Stimulated activated CD8-positive, alpha-beta memory T cell treated with anti-CD3 and anti-CD28 coated beads, Interleukin-4, amount 100 ng/mL, for 4 hours (primary cell): ENCODE results near the gene RNF133.

ENCODE experiments used
- DNase-seq, 2 donors: peaks; one replicate each; pipeline ENCODE4 v3.0.0-alpha.2; 2020; ENCODE audit warnings: low read depth in 2 of 2, low spot score in 1 of 2

Gene RNF133, protein sequence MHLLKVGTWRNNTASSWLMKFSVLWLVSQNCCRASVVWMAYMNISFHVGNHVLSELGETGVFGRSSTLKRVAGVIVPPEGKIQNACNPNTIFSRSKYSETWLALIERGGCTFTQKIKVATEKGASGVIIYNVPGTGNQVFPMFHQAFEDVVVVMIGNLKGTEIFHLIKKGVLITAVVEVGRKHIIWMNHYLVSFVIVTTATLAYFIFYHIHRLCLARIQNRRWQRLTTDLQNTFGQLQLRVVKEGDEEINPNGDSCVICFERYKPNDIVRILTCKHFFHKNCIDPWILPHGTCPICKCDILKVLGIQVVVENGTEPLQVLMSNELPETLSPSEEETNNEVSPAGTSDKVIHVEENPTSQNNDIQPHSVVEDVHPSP

DNA sequence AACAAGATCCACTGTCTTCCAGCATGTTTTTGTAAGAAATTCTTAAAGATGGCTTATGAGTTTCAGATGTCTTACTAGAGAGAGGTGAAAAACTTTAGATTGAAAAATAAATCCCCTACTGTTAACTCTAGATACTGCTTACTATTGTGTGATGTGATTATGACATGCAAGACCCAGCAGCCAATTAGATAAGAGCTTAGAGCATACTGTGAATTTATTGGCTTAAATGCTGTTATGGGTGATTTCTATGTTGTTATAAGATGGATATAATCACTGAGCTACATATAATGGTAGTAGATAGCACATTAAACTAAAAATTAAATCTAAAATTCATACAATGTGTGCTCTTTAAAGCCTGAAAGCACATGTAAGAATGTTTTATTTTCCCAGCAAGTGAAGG is at the start of gene RNF133:
Gene RNF133 (minus strand): TSS at position 101 of the 400 bp plus-strand sequence. CDS start 199 bp downstream, outside the sequence.
- DNase-seq, result no peak

DNA sequence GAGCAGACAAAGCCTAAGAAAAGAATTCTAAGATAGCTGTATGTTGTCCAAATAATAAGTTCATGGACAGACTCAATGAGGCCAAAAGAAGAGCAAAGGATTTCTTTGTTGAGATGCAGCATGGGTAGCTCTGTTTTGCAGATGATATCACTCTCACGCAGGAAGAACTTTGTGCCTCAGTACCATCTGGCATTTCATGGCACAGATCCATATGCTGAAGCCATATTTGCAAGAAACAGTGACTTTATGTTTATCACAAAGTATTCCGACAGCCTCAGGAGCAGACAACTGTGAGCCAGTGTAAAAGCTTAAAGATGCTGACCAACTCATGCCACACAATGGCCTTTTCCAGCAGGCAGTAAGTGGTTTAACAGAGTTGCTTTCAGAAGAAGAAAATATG is 49.3 kb upstream of the RNF133 start:
- no peak for DNase-seq

DNA sequence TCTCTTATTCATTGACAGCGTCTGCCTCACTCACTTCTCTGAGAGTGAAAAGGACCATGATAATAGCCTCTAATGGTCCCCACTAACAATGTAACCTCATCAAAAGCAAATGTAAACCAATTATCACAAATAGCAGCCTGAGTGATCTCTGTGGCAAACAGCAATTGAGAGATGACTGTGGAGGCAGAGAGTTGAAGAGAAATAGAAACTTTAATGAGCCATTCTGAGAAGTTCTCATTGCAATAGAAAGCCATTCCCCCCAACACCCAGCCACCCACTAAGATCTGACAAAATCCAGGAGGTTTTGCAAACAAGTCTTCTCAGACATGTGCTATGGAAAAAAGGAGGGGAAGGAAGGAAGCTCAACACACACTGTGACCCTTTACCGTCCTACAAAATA is 48.0 kb upstream of the RNF133 start:
- no peak for DNase-seq

DNA sequence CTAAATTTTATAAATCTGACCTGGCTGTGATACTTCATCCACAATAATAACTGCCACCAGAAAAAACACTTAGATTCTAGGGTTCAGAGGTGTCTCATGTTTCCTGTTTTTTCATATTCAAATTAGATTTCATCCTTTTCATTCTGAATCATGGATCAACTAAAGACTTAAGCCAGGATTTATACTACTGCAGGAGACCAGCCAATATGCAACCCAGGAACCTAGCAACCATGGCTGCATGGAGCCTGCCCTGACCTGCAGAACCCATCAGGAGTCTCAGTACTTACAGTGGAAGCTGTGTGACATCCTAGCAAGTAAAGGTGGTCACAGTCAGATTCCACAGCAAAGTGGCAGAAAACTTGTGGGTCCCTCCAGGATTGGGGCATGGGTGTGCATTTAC is 44.3 kb upstream of the RNF133 start:
- DNase-seq, result no peak

DNA sequence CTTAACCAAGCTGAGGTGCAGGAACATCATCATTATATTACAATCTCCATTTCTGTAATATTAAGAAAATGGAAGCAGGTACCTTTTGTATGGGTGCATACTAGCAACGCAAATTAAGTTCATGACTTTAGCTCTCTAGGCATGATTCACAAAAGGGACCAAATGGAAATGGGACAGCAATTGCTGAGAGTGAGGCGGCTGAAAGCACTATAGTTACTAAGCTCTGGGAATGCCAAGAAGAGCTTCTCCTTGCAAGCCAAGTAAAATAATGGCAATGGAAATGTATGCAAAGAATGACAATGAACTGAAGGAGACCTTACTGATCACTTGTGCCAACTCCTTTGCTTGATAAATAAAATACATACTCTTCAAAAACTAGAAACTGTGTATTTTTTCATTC is 40.0 kb upstream of the RNF133 start:
- no peak for DNase-seq

DNA sequence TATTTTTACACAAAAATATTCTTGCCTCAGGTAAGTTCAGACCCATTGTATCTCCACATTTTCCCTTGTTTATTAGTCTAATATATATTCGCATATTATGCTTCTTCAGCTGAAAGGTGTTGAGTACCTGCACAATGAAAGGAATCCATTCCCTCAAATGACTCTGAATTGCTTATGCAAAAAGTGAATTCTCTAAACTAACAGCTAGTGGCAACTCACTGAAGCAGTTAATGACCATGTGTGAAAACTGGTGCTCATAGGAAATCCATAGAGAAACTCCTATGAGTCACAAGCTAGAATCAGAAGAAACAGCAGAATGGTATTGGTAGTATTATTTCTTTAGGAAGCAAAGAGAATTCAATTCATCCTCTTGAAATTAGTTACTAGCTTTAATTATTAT is 37.3 kb upstream of the RNF133 start:
- no peak for DNase-seq

DNA sequence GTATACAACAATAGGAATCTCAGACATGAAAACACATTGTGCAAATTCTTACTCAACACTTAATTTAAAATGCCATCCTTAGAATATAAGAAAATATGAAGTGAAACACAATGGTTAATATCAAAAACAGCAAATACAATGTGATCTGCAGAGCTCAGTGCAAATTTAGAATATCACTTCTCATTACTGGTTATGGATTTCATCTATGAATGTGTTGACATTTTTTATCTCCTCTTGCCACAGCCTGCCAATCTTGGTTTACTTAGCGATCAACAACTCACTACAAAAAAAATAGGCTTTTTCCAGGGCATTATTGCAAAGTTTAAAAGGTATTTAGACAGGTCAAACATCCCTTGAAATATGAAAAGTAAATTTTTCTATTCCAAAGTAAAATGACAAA is 28.8 kb upstream of the RNF133 start:
- DNase-seq, result no peak

DNA sequence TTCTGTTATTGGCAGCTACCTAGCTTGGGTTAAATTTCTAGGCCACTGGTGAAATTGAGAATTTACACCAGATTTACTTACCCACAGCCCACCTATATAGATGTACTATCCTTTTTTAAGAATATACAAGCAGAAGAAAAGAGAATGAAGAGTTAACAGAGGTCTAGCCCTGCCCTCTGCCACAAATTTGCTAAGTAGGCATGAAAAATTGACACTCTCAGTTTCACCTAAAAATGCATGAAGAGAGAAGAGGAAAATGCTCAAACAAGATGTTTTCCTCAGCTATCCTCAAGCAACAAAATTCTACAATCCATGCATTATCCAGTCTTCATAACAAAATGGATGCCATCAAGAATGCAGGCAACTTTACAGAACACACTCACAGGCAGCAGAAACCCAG is 28.4 kb upstream of the RNF133 start:
- DNase-seq, result no peak

DNA sequence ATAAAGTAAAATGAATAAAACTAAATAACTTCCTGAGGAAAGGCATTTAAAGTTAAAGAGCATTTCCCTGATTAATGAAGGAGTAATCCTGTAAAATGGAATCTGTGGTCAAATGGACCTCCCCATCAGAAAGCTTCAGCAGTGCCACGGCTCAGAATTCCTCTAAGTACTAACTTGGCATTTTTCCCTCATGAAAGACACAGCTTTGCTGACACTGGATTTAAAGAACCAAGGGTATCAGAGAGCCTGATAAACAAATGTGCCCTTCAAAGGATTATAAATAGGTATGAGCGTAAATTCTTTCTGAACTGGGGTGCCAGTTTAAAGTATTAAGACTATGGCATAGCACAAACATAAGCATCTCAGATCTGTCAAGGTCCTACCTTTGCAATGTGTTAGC is 28.0 kb upstream of the RNF133 start:
- DNase-seq, result no peak

DNA sequence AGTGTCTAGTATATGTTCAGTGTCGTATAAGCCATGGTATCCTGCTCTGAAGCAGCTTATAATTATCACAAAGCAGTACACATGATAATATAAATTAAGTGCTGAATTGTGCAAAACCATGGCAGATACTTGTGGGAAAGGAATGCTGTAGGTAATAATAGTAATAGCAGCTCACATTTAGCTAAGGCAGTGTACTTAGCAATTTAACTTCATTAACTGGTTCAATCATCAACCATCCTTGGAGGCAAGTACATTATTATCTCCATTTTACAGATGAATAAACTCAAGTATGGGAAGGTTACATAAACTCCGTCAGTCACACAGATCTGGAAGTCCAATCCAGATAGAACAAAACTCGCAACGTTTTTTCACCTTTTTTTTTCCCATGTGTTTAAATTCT is 25.4 kb upstream of the RNF133 start:
- DNase-seq, result no peak

DNA sequence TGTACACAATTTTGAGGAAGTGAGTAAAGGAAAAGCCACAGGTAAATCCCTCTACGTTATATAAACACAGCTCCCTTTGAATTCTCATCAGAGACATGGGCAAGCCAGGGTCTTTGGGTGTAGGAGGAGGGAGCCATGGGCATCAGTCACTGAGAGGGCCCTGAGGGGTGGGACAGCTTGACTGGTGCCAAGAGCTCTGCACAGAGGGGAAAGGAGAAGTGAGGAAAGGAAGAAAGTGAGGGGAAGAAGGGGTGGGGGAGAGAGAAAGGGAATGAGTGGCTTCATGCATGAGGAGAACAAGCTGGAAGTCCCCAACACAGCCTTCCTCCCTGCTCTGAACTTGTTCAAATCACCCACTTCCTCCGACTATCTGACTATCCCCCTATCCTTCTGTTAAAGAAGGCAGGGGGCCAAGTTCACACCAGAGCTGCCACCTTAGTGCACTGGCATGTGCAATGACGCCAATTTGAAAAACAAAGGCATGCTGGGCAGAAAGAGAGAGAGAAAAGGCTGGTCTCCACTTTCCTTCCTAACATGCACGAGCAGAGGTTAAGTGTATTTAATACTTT is 20.2 kb upstream of the RNF133 start:
- DNase-seq, result no peak

DNA sequence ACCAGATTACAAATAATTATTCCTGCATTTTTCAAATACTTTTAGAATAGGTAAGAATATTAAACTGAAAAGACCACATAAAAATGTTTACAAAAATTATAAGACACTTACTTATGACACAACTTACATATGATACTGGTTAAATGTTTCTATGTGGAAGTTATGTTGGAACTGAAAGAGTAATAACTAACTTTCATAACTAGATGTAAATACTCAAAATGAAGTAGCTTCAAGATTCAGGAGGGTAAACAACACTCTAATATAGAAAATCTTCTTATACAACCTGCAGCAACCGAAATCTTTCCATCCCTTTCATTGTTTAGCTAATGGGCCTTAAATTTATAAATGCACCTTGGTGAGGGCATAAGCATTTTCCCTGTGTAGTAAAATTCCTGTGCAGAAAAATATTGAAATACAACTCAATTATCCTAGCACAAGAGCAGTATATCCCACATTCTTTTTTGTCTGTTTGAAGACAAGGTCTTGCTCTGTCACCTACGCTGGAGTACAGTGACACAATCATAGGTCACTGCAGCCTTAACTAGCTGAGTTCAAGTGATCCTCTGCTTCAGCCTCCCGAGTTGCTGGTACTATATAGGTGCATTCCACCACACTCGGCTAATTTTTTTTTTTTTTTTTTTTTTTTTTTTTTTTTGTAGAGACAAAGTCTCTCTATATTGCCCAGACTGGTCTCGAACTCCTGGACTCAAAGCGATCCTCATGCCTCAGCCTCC is 18.6 kb upstream of the RNF133 start:
- no peak for DNase-seq

DNA sequence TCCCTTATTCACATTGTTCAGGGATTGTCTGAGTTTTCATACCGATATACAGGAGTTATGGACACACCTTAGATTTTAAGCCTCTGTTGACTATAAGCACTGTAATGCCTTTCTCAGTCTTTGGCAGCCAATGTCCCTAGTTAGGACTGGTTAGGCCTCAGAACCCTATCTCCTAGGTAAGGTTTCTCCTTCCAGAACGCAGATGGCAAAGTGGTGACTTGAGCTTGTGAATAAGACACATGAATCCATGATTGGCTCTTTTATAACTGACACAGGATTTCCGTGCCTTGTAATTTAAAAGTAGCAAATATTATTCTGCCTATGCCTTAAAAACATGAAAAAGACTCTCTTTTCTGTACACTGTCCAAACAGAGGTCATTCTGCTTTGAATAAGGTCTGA is 16.3 kb upstream of the RNF133 start:
- no peak for DNase-seq

DNA sequence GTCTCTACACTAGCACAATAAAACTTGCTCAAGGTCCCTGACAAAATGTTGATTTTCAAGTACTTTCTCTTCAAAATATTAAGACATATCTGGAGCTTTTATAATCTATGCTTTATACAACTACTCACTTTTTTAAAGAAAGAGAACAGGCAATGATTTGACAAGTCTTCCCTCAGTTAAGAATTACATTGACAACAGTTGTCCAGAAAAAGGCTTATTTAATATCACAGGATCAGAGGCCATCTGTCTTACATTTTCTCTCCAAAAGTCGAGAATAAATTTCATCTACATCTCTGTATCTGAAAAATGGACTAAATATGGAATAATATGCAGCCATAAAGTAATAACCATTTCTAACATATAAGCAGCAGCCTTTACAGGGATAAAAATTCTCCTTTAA is 12.0 kb upstream of the RNF133 start:
- no peak for DNase-seq

DNA sequence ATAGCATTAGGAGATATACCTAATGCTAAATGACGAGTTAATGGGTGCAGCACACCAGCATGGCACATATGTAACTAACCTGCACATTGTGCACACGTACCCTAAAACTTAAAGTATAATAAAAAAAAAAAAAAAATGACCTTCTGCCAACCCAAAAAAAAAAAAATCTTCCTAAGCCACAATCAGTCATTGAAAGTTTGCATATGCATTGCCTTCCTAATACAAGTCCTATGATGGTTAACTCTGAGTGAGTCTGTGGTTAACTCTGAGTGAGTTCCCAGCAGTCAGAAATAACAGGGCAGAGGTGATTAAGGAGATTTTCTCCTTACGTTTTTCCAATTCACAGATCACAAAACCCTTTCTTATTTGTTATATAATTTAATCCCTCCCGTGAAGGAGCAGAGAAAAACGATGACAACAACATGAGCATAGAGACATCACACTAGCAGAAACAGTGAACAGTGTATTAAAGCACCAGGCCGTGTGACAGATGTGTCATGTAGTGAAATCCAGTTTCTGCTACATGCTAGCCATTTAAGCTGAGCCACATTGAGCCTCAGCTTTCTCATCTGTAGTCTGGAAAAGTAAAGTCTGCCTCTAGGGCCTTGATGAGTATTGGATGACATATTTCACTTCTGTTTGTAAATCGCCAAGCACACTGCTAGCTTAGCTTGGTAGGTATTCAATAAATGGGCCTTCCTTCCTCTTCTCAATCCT is 11.2 kb upstream of the RNF133 start:
- no peak for DNase-seq

DNA sequence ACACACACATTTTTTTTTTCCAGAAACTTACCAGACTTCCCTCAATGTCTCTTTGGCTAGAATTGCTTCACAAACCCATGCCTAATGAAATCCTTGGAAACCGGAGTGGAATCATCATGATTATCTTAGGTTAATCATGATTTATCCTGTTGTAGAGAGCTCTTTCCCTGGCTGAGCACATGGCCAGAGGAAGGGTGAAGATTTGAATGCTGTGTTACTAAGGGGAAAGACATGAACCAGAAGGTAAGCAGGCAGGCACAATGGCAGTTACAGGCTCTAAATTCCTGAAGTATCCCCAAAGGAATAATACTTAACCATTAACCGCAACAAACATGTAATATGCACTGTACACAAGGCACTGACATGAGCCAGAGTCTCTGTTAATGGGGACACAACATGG is 7.9 kb upstream of the RNF133 start:
- DNase-seq, result no peak

DNA sequence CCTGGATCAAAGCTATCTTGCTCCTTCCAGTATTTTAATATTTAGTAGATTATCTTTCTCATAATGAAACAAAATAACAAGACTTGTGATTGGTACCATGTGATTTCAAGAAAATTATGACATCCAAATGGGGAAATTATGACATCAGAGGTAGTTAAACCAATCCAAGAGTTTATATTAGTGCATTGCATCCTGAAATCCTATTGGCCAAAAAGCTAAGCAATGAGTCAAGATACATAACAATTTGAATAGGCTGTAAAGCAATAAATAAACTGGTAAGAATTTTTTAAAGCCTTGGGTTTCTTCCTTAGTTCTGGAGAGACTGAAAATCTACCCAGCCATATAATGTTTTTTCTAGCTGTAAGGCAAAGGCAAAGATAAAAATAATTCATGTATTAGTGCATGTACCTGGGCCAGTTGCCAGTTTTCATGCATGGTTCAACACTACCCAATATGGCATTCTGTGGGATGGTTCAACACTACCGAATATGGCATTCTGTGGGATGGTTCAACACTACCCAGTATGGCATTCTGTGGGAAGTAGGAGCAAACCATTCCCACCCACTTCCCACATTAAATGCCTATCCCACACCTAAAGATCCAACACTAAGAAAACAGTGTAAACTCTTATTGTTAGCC is 4.1 kb upstream of the RNF133 start, which contains the start of gene RNF148:
Gene RNF148 (minus strand): TSS at position 51 of the 639 bp plus-strand sequence. CDS start 172 bp downstream, outside the sequence.
- no peak for DNase-seq

DNA sequence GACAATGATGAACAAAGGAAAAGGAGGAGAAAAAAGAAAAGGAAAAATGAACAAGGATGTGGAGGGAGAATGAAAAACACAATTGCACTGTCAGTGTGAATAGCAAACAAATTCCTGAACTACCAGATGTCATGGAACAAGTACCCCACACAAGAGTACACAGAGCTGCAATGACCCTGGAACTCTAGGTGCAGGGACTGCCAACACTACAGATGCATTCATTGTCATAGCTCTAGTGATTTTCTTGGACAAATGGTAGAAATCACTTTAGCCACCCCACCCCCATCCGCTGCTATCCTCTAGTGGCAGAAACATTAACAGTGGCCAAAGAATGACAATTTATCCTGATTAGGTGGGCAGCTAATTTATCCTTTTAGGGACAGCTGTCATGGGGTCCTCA is 3.1 kb downstream of the RNF133 start:
- no peak for DNase-seq

DNA sequence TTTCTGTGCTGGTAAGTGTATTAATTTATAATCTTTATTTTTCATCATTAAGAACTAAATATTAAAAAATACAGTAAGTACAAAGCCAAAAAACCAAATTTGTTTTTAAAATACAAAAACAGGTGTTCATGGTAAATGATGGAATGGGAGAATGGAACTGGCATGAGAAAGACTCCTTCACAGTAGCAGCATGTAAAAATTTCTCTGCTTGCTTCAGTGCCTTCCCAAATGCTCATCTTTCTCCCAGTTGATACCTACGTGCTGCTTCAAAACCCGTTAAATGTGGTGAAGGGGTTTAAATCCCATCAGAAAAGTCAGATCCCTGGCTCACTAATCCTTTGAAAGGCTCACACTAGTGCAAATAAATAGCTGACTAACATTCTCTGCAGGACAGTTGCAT is 4.2 kb downstream of the RNF133 start:
- no peak for DNase-seq

DNA sequence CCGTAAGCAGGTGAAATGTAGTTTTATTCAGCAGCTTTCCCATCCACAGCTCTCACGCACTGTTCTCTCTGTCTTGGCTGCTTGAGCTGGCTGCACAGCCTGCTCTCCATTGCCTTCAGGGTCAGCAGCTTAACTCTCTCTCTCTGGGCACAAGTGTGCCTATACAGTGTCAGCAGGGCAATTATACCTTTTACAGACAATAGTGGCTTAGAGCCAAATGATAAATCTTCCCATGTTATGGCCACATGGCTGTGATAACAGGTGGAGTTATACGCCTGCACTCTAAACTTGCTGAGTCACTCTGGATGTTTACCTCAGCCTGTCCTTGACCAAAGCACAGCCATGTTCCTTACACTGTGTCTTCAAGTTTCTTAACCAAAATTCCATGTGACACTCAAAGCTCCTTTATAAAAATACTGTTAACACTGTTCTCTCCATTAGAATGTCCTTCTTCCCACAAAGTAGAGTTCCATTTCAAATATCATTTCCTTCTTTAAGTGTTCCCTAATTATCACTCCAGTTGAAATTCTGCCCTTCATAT is 6.1 kb downstream of the RNF133 start:
- DNase-seq, result no peak
